ENCODE measurements around the gene HTR1B.

- no peak for TF ChIP-seq TAF1 (IDR thresholded peaks at IDR 0.05; ENCODE audit: low read depth)
- no peak for TF ChIP-seq MAX (IDR thresholded peaks at IDR 0.05)
- no peak for TF ChIP-seq REST (IDR thresholded peaks at IDR 0.05; ENCODE audit: low read depth)
- TF ChIP-seq NFIC (IDR thresholded peaks at IDR 0.05), result no peak
- no peak for TF ChIP-seq ZBTB7A (IDR thresholded peaks at IDR 0.05; ENCODE audit: low read depth)
- no peak for TF ChIP-seq TEAD4 (IDR thresholded peaks at IDR 0.05)
- TF ChIP-seq, protein P1, sequence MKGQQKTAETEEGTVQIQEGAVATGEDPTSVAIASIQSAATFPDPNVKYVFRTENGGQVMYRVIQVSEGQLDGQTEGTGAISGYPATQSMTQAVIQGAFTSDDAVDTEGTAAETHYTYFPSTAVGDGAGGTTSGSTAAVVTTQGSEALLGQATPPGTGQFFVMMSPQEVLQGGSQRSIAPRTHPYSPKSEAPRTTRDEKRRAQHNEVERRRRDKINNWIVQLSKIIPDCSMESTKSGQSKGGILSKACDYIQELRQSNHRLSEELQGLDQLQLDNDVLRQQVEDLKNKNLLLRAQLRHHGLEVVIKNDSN (IDR thresholded peaks at IDR 0.05), result no peak
- no peak for TF ChIP-seq RAD21 (IDR thresholded peaks at IDR 0.05; ENCODE audit: low read depth)
- no peak for TF ChIP-seq EP300 (IDR thresholded peaks at IDR 0.05; ENCODE audit: borderline replicate concordance)
- TF ChIP-seq TCF12 (IDR thresholded peaks at IDR 0.05; ENCODE audit: low read depth), result no peak
- TF ChIP-seq CREB1 (IDR thresholded peaks at IDR 0.05; ENCODE audit: low read depth), result no peak
- TF ChIP-seq YY1 (IDR thresholded peaks at IDR 0.05; ENCODE audit: low read depth), result no peak
- TF ChIP-seq EGR1 (IDR thresholded peaks at IDR 0.05), result no peak
Measured at GRCh38 chr6:77511860-77512259, 48.6 kb upstream of the HTR1B start.
